Measurements from ENCODE around the gene ROBO1. TPM values are rescaled to one million over a fixed set of nuclear protein-coding genes. Genes with fewer than 3 reads are reported as not detected.

The ROBO1 gene
- total RNA-seq, 4 donors from 2014 or later: 12.3 to 112 (median 27.1) TPM

- Histone ChIP-seq H3K4me1 (no peaks in the 10 kb centered on the region), H3K4me3 (no peak overlapping the region), H3K36me3 (no peaks in the 10 kb centered on the region), H3K27me3 (no peaks in the 10 kb centered on the region), H3K27ac (no peak overlapping the region), H3K9me3 (no peaks in the 10 kb centered on the region)
- no peak for TF ChIP-seq CTCF (IDR thresholded peaks at IDR 0.05)
- no peak for TF ChIP-seq POLR2A (IDR thresholded peaks at IDR 0.05)
- intact Hi-C loops (cut with DNase I; ENCODE audit: low total_unique reads): no loop called here
- DNase-seq: no peak
These were observed 912.6 kb downstream of the ROBO1 start for GRCh38 chr3:78855190-78855589.

- Histone ChIP-seq H3K36me3 (no peaks in the 10 kb centered on the region), H3K27me3 (no peaks in the 10 kb centered on the region), H3K4me3 (no peak overlapping the region), H3K9me3 (no peaks in the 10 kb centered on the region), H3K27ac (no peak overlapping the region), H3K4me1 (no peaks in the 10 kb centered on the region)
- no peak for DNase-seq
- intact Hi-C loops (cut with DNase I; ENCODE audit: low total_unique reads): no loop called here
- TF ChIP-seq POLR2A (IDR thresholded peaks at IDR 0.05) (no peak), CTCF (IDR thresholded peaks at IDR 0.05) (no peak)
These were observed 919.2 kb downstream of the ROBO1 start for GRCh38 chr3:78848392-78849288.

GRCh38 chr3:78847603-78848002 is 920.2 kb downstream of the ROBO1 start:
- no peaks in the 10 kb centered on the region for H3K27me3 ChIP-seq
- no peaks in the 10 kb centered on the region for H3K9me3 ChIP-seq
- H3K27ac ChIP-seq: no peak overlapping the region
- no peaks in the 10 kb centered on the region for H3K4me1 ChIP-seq
- no peaks in the 10 kb centered on the region for H3K36me3 ChIP-seq
- no peak overlapping the region for H3K4me3 ChIP-seq
- intact Hi-C loops (cut with DNase I; ENCODE audit: low total_unique reads): no loop called here
- TF ChIP-seq POLR2A (IDR thresholded peaks at IDR 0.05) (no peak), CTCF (IDR thresholded peaks at IDR 0.05) (no peak)
- no peak for DNase-seq

GRCh38 chr3:78847203-78847602 is 920.6 kb downstream of the ROBO1 start:
- Histone ChIP-seq H3K4me3 (no peak overlapping the region), H3K27ac (no peak overlapping the region), H3K4me1 (no peaks in the 10 kb centered on the region), H3K36me3 (no peaks in the 10 kb centered on the region), H3K27me3 (no peaks in the 10 kb centered on the region), H3K9me3 (no peaks in the 10 kb centered on the region)
- TF ChIP-seq CTCF (IDR thresholded peaks at IDR 0.05): no peak
- TF ChIP-seq POLR2A (IDR thresholded peaks at IDR 0.05): no peak
- intact Hi-C loops (cut with DNase I; ENCODE audit: low total_unique reads): no loop called here
- no peak for DNase-seq

GRCh38 chr3:78846718-78847117 is 921.1 kb downstream of the ROBO1 start:
- no peak for TF ChIP-seq POLR2A (IDR thresholded peaks at IDR 0.05)
- no peak for TF ChIP-seq CTCF (IDR thresholded peaks at IDR 0.05)
- H3K9me3 ChIP-seq: no peaks in the 10 kb centered on the region
- intact Hi-C loops (cut with DNase I; ENCODE audit: low total_unique reads): no loop called here
- no peaks in the 10 kb centered on the region for H3K36me3 ChIP-seq
- H3K27me3 ChIP-seq: no peaks in the 10 kb centered on the region
- no peak overlapping the region for H3K27ac ChIP-seq
- DNase-seq: no peak
- no peaks in the 10 kb centered on the region for H3K4me1 ChIP-seq
- H3K4me3 ChIP-seq: no peak overlapping the region
